GM19043 (cell line): ENCODE results near the gene TMEM9.

Experiments used
- ATAC-seq: cut with Tn5 transposase; IDR thresholded peaks from one replicate; pipeline ENCODE4 v1.9.1; 2021; ENCODE audit warnings: low read depth; ENCODE audit not compliant: unreplicated experiment

TMEM9 gene

GRCh38 chr1:201154389-201155165, at the start of gene TMEM9:
Gene TMEM9 (minus strand): TSS chr1:201154474. CDS start chr1:201153923, 551 bp downstream.
- ATAC-seq = peak; percentile 98

- no peak for ATAC-seq
These were observed 44.3 kb upstream of the TMEM9 start for GRCh38 chr1:201198598-201198997.

- no peak for ATAC-seq
These were observed 39.8 kb upstream of the TMEM9 start for GRCh38 chr1:201194046-201194445.

- ATAC-seq = no peak
These were observed 38.1 kb upstream of the TMEM9 start for GRCh38 chr1:201192261-201192788.

GRCh38 chr1:201191653-201192260, 37.5 kb upstream of the TMEM9 start:
- no peak for ATAC-seq

GRCh38 chr1:201190624-201191051, 36.4 kb upstream of the TMEM9 start, which contains the start of gene IGFN1:
Gene IGFN1 (plus strand): TSS chr1:201190824. CDS start chr1:201193294, 2,470 bp downstream.
- no peak for ATAC-seq

GRCh38 chr1:201190005-201190404, 35.7 kb upstream of the TMEM9 start:
- ATAC-seq = no peak

- no peak for ATAC-seq
These were observed 34.8 kb upstream of the TMEM9 start for GRCh38 chr1:201189085-201189484.

- ATAC-seq = no peak
These were observed 31.9 kb upstream of the TMEM9 start for GRCh38 chr1:201186192-201186591.

- ATAC-seq = no peak
These were observed 31.4 kb upstream of the TMEM9 start for GRCh38 chr1:201185527-201186128.

- no peak for ATAC-seq
These were observed 30.8 kb upstream of the TMEM9 start for GRCh38 chr1:201185123-201185453.

- ATAC-seq = no peak
These were observed 30.2 kb upstream of the TMEM9 start for GRCh38 chr1:201184307-201185122.

- no peak for ATAC-seq
These were observed 29.5 kb upstream of the TMEM9 start for GRCh38 chr1:201183753-201184152.

- no peak for ATAC-seq
These were observed 28.9 kb upstream of the TMEM9 start for GRCh38 chr1:201183209-201183608.

GRCh38 chr1:201181726-201182125, 27.5 kb upstream of the TMEM9 start:
- no peak for ATAC-seq

- ATAC-seq = no peak
These were observed 27.0 kb upstream of the TMEM9 start for GRCh38 chr1:201181323-201181722.

GRCh38 chr1:201180901-201181300, 26.6 kb upstream of the TMEM9 start:
- no peak for ATAC-seq

GRCh38 chr1:201180141-201180540, 25.9 kb upstream of the TMEM9 start:
- ATAC-seq = no peak

GRCh38 chr1:201178718-201179117, 24.4 kb upstream of the TMEM9 start:
- ATAC-seq = no peak

GRCh38 chr1:201176940-201177339, 22.7 kb upstream of the TMEM9 start:
- ATAC-seq = no peak
